Astrocyte of the spinal cord (primary cell): Measurements from ENCODE around the gene HYAL2.

Experiments used
- DNase-seq: peaks from one replicate; pipeline ENCODE4 v3.0.0; 2011; ENCODE audit warnings: low read depth, low spot score
- H3K4me3 ChIP-seq: 2 replicates; pipeline ENCODE4 v1.5.1; 2011; ENCODE audit warnings: low read depth, mild to moderate bottlenecking, low read length, moderate library complexity
- in situ Hi-C: cut with HindIII; loops from 2 replicates; pipeline ENCODE4 v1.10.0; 2017; ENCODE audit warnings: low sequenced_read_pairs
- TF ChIP-seq, protein P1 (sequence below): IDR thresholded peaks from 2 replicates; pipeline ENCODE4 v1.5.1; 2012; ENCODE audit warnings: low read depth, mild to moderate bottlenecking, low read length, inconsistent platforms

The HYAL2 gene

GRCh38 chr3:50319181-50319893, 3.2 kb downstream of the HYAL2 start:
- DNase-seq, result no peak
- no peak overlapping the region for H3K4me3 ChIP-seq
- in situ Hi-C loops, result no loop called here
- TF ChIP-seq, protein P1, sequence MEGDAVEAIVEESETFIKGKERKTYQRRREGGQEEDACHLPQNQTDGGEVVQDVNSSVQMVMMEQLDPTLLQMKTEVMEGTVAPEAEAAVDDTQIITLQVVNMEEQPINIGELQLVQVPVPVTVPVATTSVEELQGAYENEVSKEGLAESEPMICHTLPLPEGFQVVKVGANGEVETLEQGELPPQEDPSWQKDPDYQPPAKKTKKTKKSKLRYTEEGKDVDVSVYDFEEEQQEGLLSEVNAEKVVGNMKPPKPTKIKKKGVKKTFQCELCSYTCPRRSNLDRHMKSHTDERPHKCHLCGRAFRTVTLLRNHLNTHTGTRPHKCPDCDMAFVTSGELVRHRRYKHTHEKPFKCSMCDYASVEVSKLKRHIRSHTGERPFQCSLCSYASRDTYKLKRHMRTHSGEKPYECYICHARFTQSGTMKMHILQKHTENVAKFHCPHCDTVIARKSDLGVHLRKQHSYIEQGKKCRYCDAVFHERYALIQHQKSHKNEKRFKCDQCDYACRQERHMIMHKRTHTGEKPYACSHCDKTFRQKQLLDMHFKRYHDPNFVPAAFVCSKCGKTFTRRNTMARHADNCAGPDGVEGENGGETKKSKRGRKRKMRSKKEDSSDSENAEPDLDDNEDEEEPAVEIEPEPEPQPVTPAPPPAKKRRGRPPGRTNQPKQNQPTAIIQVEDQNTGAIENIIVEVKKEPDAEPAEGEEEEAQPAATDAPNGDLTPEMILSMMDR, result no peak

- H3K4me3 ChIP-seq, result no peak overlapping the region
- in situ Hi-C loops, result no loop called here
- TF ChIP-seq, protein P1, result no peak
- no peak for DNase-seq
Measured at GRCh38 chr3:50318615-50319014, 3.9 kb downstream of the HYAL2 start.

DNA sequence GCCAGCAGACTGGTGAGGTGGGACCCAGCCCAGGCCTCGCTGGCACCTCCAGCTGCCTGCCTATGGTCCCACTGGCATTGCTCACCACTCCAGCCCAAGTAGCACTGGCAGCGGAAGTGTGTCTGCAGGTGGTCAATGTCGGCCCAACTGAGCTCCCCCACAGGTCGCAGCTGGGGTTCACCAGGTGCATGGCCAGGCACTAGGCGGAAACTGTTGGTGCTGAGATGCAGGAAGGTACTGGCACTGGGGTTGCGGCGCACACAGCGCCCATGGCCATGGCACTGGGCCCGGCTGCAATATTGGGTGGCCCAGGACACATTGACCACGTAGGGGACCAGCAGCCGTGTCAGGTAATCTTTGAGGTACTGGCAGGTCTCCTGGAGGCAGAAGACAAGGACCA, 4.4 kb downstream of the HYAL2 start:
- no peak for DNase-seq
- TF ChIP-seq, protein P1, result no peak
- in situ Hi-C loops, result no loop called here
- no peak overlapping the region for H3K4me3 ChIP-seq

- H3K4me3 ChIP-seq, result no peak overlapping the region
- TF ChIP-seq, protein P1, result no peak
- in situ Hi-C loops, result no loop called here
- no peak for DNase-seq
Measured at GRCh38 chr3:50317300-50317699, 5.2 kb downstream of the HYAL2 start.

GRCh38 chr3:50316657-50317242, 5.8 kb downstream of the HYAL2 start:
- H3K4me3 ChIP-seq, result no peak overlapping the region
- in situ Hi-C loops, result no loop called here
- DNase-seq, result peak; percentile 62
- TF ChIP-seq, protein P1, result no peak

DNA sequence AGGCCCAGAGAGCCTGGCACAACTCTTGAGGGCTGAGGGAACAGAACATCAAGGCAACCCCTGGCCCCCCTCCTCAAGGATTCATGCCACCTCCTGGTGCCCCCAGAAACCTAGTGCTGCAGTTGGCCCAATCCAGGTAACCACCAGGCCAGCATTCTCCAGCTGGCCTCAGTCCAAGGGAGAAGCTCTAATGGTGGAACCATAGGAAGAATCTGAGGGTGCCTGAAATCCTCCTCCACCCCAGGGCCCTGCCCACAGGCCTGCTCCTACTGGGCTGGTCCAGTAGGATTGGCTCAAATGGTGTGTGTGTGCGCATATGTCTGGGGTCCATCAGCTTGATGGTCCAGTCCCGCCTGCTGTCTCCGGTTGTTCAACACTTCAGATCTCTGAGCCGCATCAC, 7.7 kb downstream of the HYAL2 start:
- no peak for DNase-seq
- H3K4me3 ChIP-seq, result no peak overlapping the region
- in situ Hi-C loops, result no loop called here
- TF ChIP-seq, protein P1, result no peak
